Osteocyte (in vitro differentiated cells): ENCODE measurements around the gene SLC7A6OS. TPM values are rescaled to one million over a fixed set of nuclear protein-coding genes. Genes with fewer than 3 reads are reported as not detected.

Source experiments
- DNase-seq: peaks from one replicate; pipeline ENCODE4 v3.0.0; 2021; ENCODE audit warnings: mixed read lengths; ENCODE audit not compliant: unreplicated experiment; ENCODE audit errors: extremely low spot score
- H3K27ac Mint-ChIP-seq: one replicate; pipeline ENCODE4 v1.8.0; 2021; ENCODE audit warnings: mild to moderate bottlenecking, mixed read lengths; ENCODE audit not compliant: unreplicated experiment
- H3K27me3 Mint-ChIP-seq: one replicate; pipeline ENCODE4 v1.8.0; 2021; ENCODE audit warnings: mixed read lengths; ENCODE audit not compliant: unreplicated experiment
- H3K36me3 Mint-ChIP-seq: one replicate; pipeline ENCODE4 v1.8.0; 2021; ENCODE audit warnings: mixed read lengths; ENCODE audit not compliant: unreplicated experiment
- H3K4me1 Mint-ChIP-seq: one replicate; pipeline ENCODE4 v1.8.0; 2021; ENCODE audit warnings: mixed read lengths; ENCODE audit not compliant: unreplicated experiment
- H3K4me3 Mint-ChIP-seq: one replicate; pipeline ENCODE4 v1.8.0; 2021; ENCODE audit warnings: mild to moderate bottlenecking, moderate library complexity, mixed read lengths; ENCODE audit not compliant: unreplicated experiment
- H3K9me3 Mint-ChIP-seq: one replicate; pipeline ENCODE4 v1.8.0; 2021; ENCODE audit warnings: mixed read lengths; ENCODE audit not compliant: unreplicated experiment
- total RNA-seq: library from RNA; stranded (reverse); gene quantifications from 2 replicates; pipeline ENCODE4 v1.2.1, GENCODE V29; 2021
- TF ChIP-seq, protein P1 (sequence below): fragments of 200-600 bp; sonication (generic); IDR thresholded peaks from 2 replicates; pipeline ENCODE4 v1.5.0; 2021; ENCODE audit warnings: antibody characterized with exemption, mild to moderate bottlenecking, moderate library complexity

The SLC7A6OS gene
- total RNA-seq, 1 donor from 2014 or later, result 14.2 TPM

GRCh38 chr16:68324780-68325357 is 14.1 kb upstream of the SLC7A6OS start:
- TF ChIP-seq, protein P1, sequence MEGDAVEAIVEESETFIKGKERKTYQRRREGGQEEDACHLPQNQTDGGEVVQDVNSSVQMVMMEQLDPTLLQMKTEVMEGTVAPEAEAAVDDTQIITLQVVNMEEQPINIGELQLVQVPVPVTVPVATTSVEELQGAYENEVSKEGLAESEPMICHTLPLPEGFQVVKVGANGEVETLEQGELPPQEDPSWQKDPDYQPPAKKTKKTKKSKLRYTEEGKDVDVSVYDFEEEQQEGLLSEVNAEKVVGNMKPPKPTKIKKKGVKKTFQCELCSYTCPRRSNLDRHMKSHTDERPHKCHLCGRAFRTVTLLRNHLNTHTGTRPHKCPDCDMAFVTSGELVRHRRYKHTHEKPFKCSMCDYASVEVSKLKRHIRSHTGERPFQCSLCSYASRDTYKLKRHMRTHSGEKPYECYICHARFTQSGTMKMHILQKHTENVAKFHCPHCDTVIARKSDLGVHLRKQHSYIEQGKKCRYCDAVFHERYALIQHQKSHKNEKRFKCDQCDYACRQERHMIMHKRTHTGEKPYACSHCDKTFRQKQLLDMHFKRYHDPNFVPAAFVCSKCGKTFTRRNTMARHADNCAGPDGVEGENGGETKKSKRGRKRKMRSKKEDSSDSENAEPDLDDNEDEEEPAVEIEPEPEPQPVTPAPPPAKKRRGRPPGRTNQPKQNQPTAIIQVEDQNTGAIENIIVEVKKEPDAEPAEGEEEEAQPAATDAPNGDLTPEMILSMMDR, result no peak
- peaks cover 23% of the 10 kb centered on the region for H3K36me3 Mint-ChIP-seq
- no peak for DNase-seq
- H3K27me3 Mint-ChIP-seq, result no peaks in the 10 kb centered on the region
- H3K9me3 Mint-ChIP-seq, result no peaks in the 10 kb centered on the region
- peaks cover 5% of the 10 kb centered on the region for H3K4me1 Mint-ChIP-seq
- no peak overlapping the region for H3K27ac Mint-ChIP-seq
- no peak overlapping the region for H3K4me3 Mint-ChIP-seq

DNA sequence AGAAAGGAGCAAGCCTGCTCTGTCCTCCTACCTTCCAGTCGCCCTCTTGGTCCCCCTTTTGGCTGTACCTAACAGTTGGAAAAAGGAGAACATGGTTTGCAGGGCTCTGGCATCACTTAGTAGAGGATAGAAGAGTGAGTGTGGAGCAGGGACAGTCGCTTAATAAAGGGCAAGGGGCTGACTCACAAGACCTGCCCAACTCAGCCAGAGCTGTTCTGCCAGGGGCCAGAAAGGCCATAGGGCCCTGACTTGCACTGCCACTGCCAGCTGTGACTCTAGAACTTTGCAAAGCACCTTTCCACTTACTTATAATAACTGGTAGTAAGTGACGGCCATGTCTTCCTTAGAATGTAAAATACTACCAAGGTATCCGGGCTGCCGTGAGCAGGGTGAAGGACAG is 13.6 kb upstream of the SLC7A6OS start:
- Mint-ChIP-seq H3K9me3 (no peaks in the 10 kb centered on the region), H3K4me3 (no peak overlapping the region), H3K27me3 (no peaks in the 10 kb centered on the region), H3K4me1 (peaks cover 5% of the 10 kb centered on the region), H3K27ac (no peak overlapping the region), H3K36me3 (peaks cover 23% of the 10 kb centered on the region)
- TF ChIP-seq, protein P1, result no peak
- DNase-seq, result no peak

- H3K27ac Mint-ChIP-seq, result no peak overlapping the region
- TF ChIP-seq, protein P1, result no peak
- no peaks in the 10 kb centered on the region for H3K9me3 Mint-ChIP-seq
- H3K4me3 Mint-ChIP-seq, result no peak overlapping the region
- no peak for DNase-seq
- peaks cover 39% of the 10 kb centered on the region for H3K36me3 Mint-ChIP-seq
- no peaks in the 10 kb centered on the region for H3K27me3 Mint-ChIP-seq
- H3K4me1 Mint-ChIP-seq, result no peaks in the 10 kb centered on the region
These were observed 8.6 kb upstream of the SLC7A6OS start for GRCh38 chr16:68319185-68319908.

GRCh38 chr16:68313116-68313515 is 2.4 kb upstream of the SLC7A6OS start:
- no peak for DNase-seq
- H3K36me3 Mint-ChIP-seq, result peaks cover 12% of the 10 kb centered on the region
- H3K9me3 Mint-ChIP-seq, result no peaks in the 10 kb centered on the region
- TF ChIP-seq, protein P1, result no peak
- no peak overlapping the region for H3K4me3 Mint-ChIP-seq
- H3K27ac Mint-ChIP-seq, result no peak overlapping the region
- H3K27me3 Mint-ChIP-seq, result no peaks in the 10 kb centered on the region
- peaks cover 27% of the 10 kb centered on the region for H3K4me1 Mint-ChIP-seq

DNA sequence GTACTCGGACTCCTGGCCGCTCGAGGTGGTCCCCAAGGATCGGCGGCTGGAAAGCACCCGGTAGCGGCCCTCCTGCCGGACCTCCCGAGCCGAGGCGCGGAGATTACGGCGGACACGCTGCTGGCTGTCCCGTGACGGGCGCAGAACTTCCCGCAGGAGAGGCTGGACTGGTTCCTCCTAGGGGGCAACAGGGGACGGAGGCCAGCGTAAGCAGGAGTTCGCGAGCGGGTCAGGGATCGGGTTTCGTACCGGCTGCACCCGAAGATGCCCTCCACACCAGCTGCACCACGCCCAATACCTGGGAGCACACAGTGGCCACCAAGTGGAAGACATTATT is 341 bp downstream of the SLC7A6OS start:
- Mint-ChIP-seq H3K4me1 (peaks cover 27% of the 10 kb centered on the region), H3K4me3 (peak overlapping the region; percentile 98), H3K27ac (peak overlapping the region; percentile 97), H3K36me3 (peaks cover 10% of the 10 kb centered on the region), H3K27me3 (no peaks in the 10 kb centered on the region), H3K9me3 (no peaks in the 10 kb centered on the region)
- peak; percentile 85 for DNase-seq
- TF ChIP-seq, protein P1, result no peak
